ENCODE results near the gene RBM6. TPM values are rescaled to one million over a fixed set of nuclear protein-coding genes. Genes with fewer than 3 reads are reported as not detected.
"Not testable (repeated sequence)": the region's sequence is repeated elsewhere in the genome, so short reads cannot be mapped to it uniquely, and the experiment has no call there.

Gene RBM6
- total and polyA plus RNA-seq, 7 donors: 21.6 to 42.8 (median 29.8) TPM

GRCh38 chr3:50057756-50058155 lies 117.8 kb downstream of the RBM6 start:
- Histone ChIP-seq H3K9me3 (no peaks in the 10 kb centered on the region), H3K36me3 (ENCODE audit: insufficient read depth in 1 of 2, low read depth in 1 of 2) (peaks cover 12 to 97% of the 10 kb centered on the region in 2 donors), H3K27me3 (ENCODE audit: insufficient read depth in 3 of 3, low read length in 2 of 3) (no peaks in the 10 kb centered on the region), H3K4me1 (no peaks in the 10 kb centered on the region), H3K4me3 (no peak overlapping the region), H3K27ac (no peak overlapping the region)
- no peak for ATAC-seq
- intact Hi-C loops (cut with DNase I): loop anchor here in 1 of 2 donors (10.0 kb wide), 1 partner anchor 47 kb away; no protein-coding TSS in a partner anchor
- DNase-seq: no peak
- WGBS, 3 donors: 93 to 95% (median 93%) methylated on average over 6 of the region's 6 CpGs
- TF ChIP-seq CTCF (IDR thresholded peaks at IDR 0.05): no peak

GRCh38 chr3:50068134-50068533 lies 128.2 kb downstream of the RBM6 start:
- no peak for ATAC-seq
- Histone ChIP-seq H3K27me3 (ENCODE audit: insufficient read depth in 3 of 3, low read length in 2 of 3) (no peaks in the 10 kb centered on the region), H3K4me1 (no peaks in the 10 kb centered on the region), H3K4me3 (no peak overlapping the region), H3K9me3 (no peaks in the 10 kb centered on the region), H3K36me3 (ENCODE audit: insufficient read depth in 1 of 2, low read depth in 1 of 2) (peaks cover 28 to 100% of the 10 kb centered on the region in 2 donors), H3K27ac (no peak overlapping the region)
- intact Hi-C loops (cut with DNase I): no loop called here
- no peak for DNase-seq
- WGBS, 3 donors: 89 to 97% (median 94%) methylated on average over 2 of the region's 2 CpGs
- no peak for TF ChIP-seq CTCF (IDR thresholded peaks at IDR 0.05)

- WGBS, 3 donors: 97 to 100% (median 98%) methylated on average over 1 of the region's 1 CpG
- no peak for TF ChIP-seq CTCF (IDR thresholded peaks at IDR 0.05)
- H3K36me3 ChIP-seq (ENCODE audit: insufficient read depth in 1 of 2, low read depth in 1 of 2): peaks cover 0 to 50% of the 10 kb centered on the region in 2 donors
- no peaks in the 10 kb centered on the region for H3K4me1 ChIP-seq
- H3K4me3 ChIP-seq: no peak overlapping the region
- DNase-seq (no peak), ATAC-seq (no peak)
- no peaks in the 10 kb centered on the region for H3K9me3 ChIP-seq
- no peak overlapping the region for H3K27ac ChIP-seq
- intact Hi-C loops (cut with DNase I): no loop called here
- H3K27me3 ChIP-seq (ENCODE audit: insufficient read depth in 3 of 3, low read length in 2 of 3): no peaks in the 10 kb centered on the region
Measured at GRCh38 chr3:50078091-50078490, 138.1 kb downstream of the RBM6 start.

GRCh38 chr3:50078622-50079021 lies 138.7 kb downstream of the RBM6 start:
- no peaks in the 10 kb centered on the region for H3K9me3 ChIP-seq
- no peaks in the 10 kb centered on the region for H3K27me3 ChIP-seq (ENCODE audit: insufficient read depth in 3 of 3, low read length in 2 of 3)
- no peak for TF ChIP-seq CTCF (IDR thresholded peaks at IDR 0.05)
- ATAC-seq (peak in 1 of 4 donors; percentile 5), DNase-seq (no peak)
- H3K36me3 ChIP-seq (ENCODE audit: insufficient read depth in 1 of 2, low read depth in 1 of 2): peaks cover 0 to 44% of the 10 kb centered on the region in 2 donors
- WGBS, 3 donors: 35 to 53% (median 42%) methylated on average over 1 of the region's 1 CpG
- H3K4me3 ChIP-seq: no peak overlapping the region
- no peaks in the 10 kb centered on the region for H3K4me1 ChIP-seq
- intact Hi-C loops (cut with DNase I): no loop called here
- no peak overlapping the region for H3K27ac ChIP-seq

- H3K27me3 ChIP-seq (ENCODE audit: insufficient read depth in 3 of 3, low read length in 2 of 3); ATAC-seq; intact Hi-C loops (cut with DNase I); H3K9me3 ChIP-seq; H3K36me3 ChIP-seq (ENCODE audit: insufficient read depth in 1 of 2, low read depth in 1 of 2); H3K27ac ChIP-seq; H3K4me1 ChIP-seq; H3K4me3 ChIP-seq; DNase-seq: not testable (repeated sequence)
- 92 to 98% (median 94%) methylated on average over 11 to 19 of the region's 33 CpGs for WGBS, 3 donors
Measured at GRCh38 chr3:50084951-50085350, 145.0 kb downstream of the RBM6 start.

All from psoas muscle (tissue), 8 donors.